Kidney tubule cell (primary cell): ENCODE measurements around the gene SYNE3.

Experiments used
- DNase-seq: peaks from one replicate; pipeline ENCODE4 v3.0.0-alpha.2; 2018; ENCODE audit warnings: low spot score

The SYNE3 gene

GRCh38 chr14:95505030-95505589 lies 11.3 kb downstream of the SYNE3 start:
- DNase-seq: no peak

GRCh38 chr14:95504135-95505029 lies 12.1 kb downstream of the SYNE3 start:
- no peak for DNase-seq

- no peak for DNase-seq
Observed at GRCh38 chr14:95503365-95504134, 12.9 kb downstream of the SYNE3 start.

GRCh38 chr14:95502381-95502950 lies 14.0 kb downstream of the SYNE3 start:
- no peak for DNase-seq

- peak; percentile 28 for DNase-seq
Observed at GRCh38 chr14:95500772-95501401, 15.6 kb downstream of the SYNE3 start.

- DNase-seq: no peak
Observed at GRCh38 chr14:95500201-95500681, 16.2 kb downstream of the SYNE3 start.

- DNase-seq: no peak
Observed at GRCh38 chr14:95499354-95499750, 17.1 kb downstream of the SYNE3 start.

GRCh38 chr14:95498622-95499353 lies 17.7 kb downstream of the SYNE3 start:
- DNase-seq: no peak

- DNase-seq: no peak
Observed at GRCh38 chr14:95497561-95498011, 18.9 kb downstream of the SYNE3 start.

- no peak for DNase-seq
Observed at GRCh38 chr14:95496690-95497259, 19.7 kb downstream of the SYNE3 start.

GRCh38 chr14:95496111-95496681 lies 20.3 kb downstream of the SYNE3 start:
- no peak for DNase-seq

- DNase-seq: no peak
Observed at GRCh38 chr14:95495538-95496025, 20.9 kb downstream of the SYNE3 start.

- no peak for DNase-seq
Observed at GRCh38 chr14:95495076-95495475, 21.4 kb downstream of the SYNE3 start.

- DNase-seq: no peak
Observed at GRCh38 chr14:95494456-95494855, 22.0 kb downstream of the SYNE3 start.

GRCh38 chr14:95493976-95494375 lies 22.5 kb downstream of the SYNE3 start:
- DNase-seq: no peak

- DNase-seq: no peak
Observed at GRCh38 chr14:95493503-95493902, 22.9 kb downstream of the SYNE3 start.

- no peak for DNase-seq
Observed at GRCh38 chr14:95491936-95492608, 24.4 kb downstream of the SYNE3 start.

- peak; percentile 41 for DNase-seq
Observed at GRCh38 chr14:95490727-95491451, 25.6 kb downstream of the SYNE3 start.

GRCh38 chr14:95490138-95490509 lies 26.3 kb downstream of the SYNE3 start:
- DNase-seq: no peak
